Progenitor cell of endocrine pancreas (in vitro differentiated cells): ENCODE results near the gene LRBA. TPM values are rescaled to one million over a fixed set of nuclear protein-coding genes. Genes with fewer than 3 reads are reported as not detected.

Source experiments
- DNase-seq: peaks from one replicate; pipeline ENCODE4 v3.0.0; 2021; ENCODE audit warnings: low spot score; ENCODE audit not compliant: unreplicated experiment
- H3K27ac Mint-ChIP-seq: 2 replicates; pipeline ENCODE4 v1.8.0; 2021; ENCODE audit warnings: mild to moderate bottlenecking, moderate library complexity, mixed read lengths
- H3K27me3 Mint-ChIP-seq: 2 replicates; pipeline ENCODE4 v1.8.0; 2021; ENCODE audit warnings: mixed read lengths
- H3K36me3 Mint-ChIP-seq: 2 replicates; pipeline ENCODE4 v1.8.0; 2022; ENCODE audit warnings: mixed read lengths; ENCODE audit not compliant: insufficient read depth
- H3K4me1 Mint-ChIP-seq: 2 replicates; pipeline ENCODE4 v1.8.0; 2021; ENCODE audit warnings: low read depth, mixed read lengths
- H3K4me3 Mint-ChIP-seq: 2 replicates; pipeline ENCODE4 v1.8.0; 2021; ENCODE audit warnings: low read depth, mild to moderate bottlenecking, moderate library complexity, mixed read lengths
- H3K9me3 Mint-ChIP-seq: 2 replicates; pipeline ENCODE4 v1.8.0; 2021; ENCODE audit warnings: low read depth, mixed read lengths
- CTCF ChIP-seq: fragments of 200-600 bp; sonication (generic); IDR thresholded peaks from one replicate; pipeline ENCODE4 v1.5.0; 2021; ENCODE audit warnings: antibody characterized with exemption, mild to moderate bottlenecking; ENCODE audit not compliant: unreplicated experiment
- total RNA-seq: library from RNA; stranded (reverse); gene quantifications from 2 replicates; pipeline ENCODE4 v1.2.1, GENCODE V29; 2021

Gene LRBA
- total RNA-seq, 1 donor from 2014 or later = 95.2 TPM

GRCh38 chr4:150216726-150217125 is 798.4 kb downstream of the LRBA start:
- Mint-ChIP-seq H3K4me1 (peaks cover 4% of the 10 kb centered on the region), H3K27me3 (no peaks in the 10 kb centered on the region), H3K4me3 (no peak overlapping the region), H3K36me3 (no peaks in the 10 kb centered on the region), H3K27ac (no peak overlapping the region), H3K9me3 (no peaks in the 10 kb centered on the region)
- no peak for TF ChIP-seq CTCF
- no peak for DNase-seq

GRCh38 chr4:150215601-150216000 is 799.5 kb downstream of the LRBA start:
- no peak for DNase-seq
- Mint-ChIP-seq H3K36me3 (no peaks in the 10 kb centered on the region), H3K4me3 (no peak overlapping the region), H3K27ac (no peak overlapping the region), H3K4me1 (peaks cover 4% of the 10 kb centered on the region), H3K9me3 (no peaks in the 10 kb centered on the region), H3K27me3 (peaks cover 3% of the 10 kb centered on the region)
- no peak for TF ChIP-seq CTCF

Other genes starting within 250 kb of the LRBA start
- gene RPS3A, start 84.3 kb upstream of the LRBA start, total RNA-seq = 2,102 and 2,191 TPM in 2 replicates